Fibroblast of lung (primary cell): ENCODE measurements around the gene CPEB4. TPM values are rescaled to one million over a fixed set of nuclear protein-coding genes. Genes with fewer than 3 reads are reported as not detected.

Source experiments
- DNase-seq, 2 donors: peaks; one replicate each; pipeline versions ENCODE4 v3.0.0 to v3.0.0-alpha.2; 2010; ENCODE audit warnings: low read depth in 2 of 2
- H2AFZ ChIP-seq: 2 replicates; pipeline ENCODE4 v1.5.1; 2012; ENCODE audit warnings: low read length, control low read depth, inconsistent platforms
- H3K27ac ChIP-seq: 2 replicates; pipeline ENCODE4 v1.5.1; 2011; ENCODE audit warnings: low read length, control low read depth; ENCODE audit not compliant: insufficient read depth
- H3K27me3 ChIP-seq: 2 replicates; pipeline ENCODE4 v1.5.1; 2011; ENCODE audit warnings: mild to moderate bottlenecking, low read length; ENCODE audit not compliant: control insufficient read depth, insufficient read depth
- H3K36me3 ChIP-seq: 2 replicates; pipeline ENCODE4 v1.5.1; 2011; ENCODE audit warnings: low read length; ENCODE audit not compliant: control insufficient read depth, insufficient read depth
- H3K4me1 ChIP-seq: 2 replicates; pipeline ENCODE4 v1.5.1; 2011; ENCODE audit warnings: low read length; ENCODE audit not compliant: control insufficient read depth, insufficient read depth; ENCODE audit errors: extremely low read depth
- H3K4me2 ChIP-seq: 2 replicates; pipeline ENCODE4 v1.5.1; 2011; ENCODE audit warnings: low read length, control low read depth; ENCODE audit not compliant: insufficient read depth; ENCODE audit errors: extremely low read depth
- H3K4me3 ChIP-seq, 4 experiments: fragments of 200-600 bp in 1 of 4; sonication (generic) in 1 of 4; replicated peaks in 1 of 4; 2 replicates each; pipeline ENCODE4 v1.5.1; 2011 to 2016; ENCODE audit warnings: low read length in 4 of 4, low read depth in 3 of 4, mild to moderate bottlenecking in 3 of 4, control low read depth in 2 of 4, inconsistent platforms in 1 of 4, mixed read lengths in 1 of 4; ENCODE audit not compliant: insufficient read depth in 1 of 4; ENCODE audit errors: control extremely low read depth in 1 of 4
- H3K79me2 ChIP-seq: 2 replicates; pipeline ENCODE4 v1.5.1; 2012; ENCODE audit warnings: mild to moderate bottlenecking, low read length, inconsistent platforms; ENCODE audit not compliant: control insufficient read depth, insufficient read depth
- H3K9ac ChIP-seq: 2 replicates; pipeline ENCODE4 v1.5.1; 2011; ENCODE audit warnings: mild to moderate bottlenecking, low read length, control low read depth; ENCODE audit not compliant: insufficient read depth
- H3K9me3 ChIP-seq: 2 replicates; pipeline ENCODE4 v1.5.1; 2012; ENCODE audit warnings: low read depth, low read length; ENCODE audit not compliant: control insufficient read depth, insufficient read depth
- H4K20me1 ChIP-seq: 2 replicates; pipeline ENCODE4 v1.5.1; 2011; ENCODE audit warnings: low read length; ENCODE audit not compliant: control insufficient read depth, insufficient read depth; ENCODE audit errors: extremely low read depth
- EZH2 ChIP-seq: IDR thresholded peaks from 2 replicates; pipeline ENCODE4 v1.5.1; 2012; ENCODE audit warnings: low read length, control low read depth, mild to moderate bottlenecking; ENCODE audit errors: missing control alignments
- polyA plus RNA-seq, 2 donors: library from polyadenylated mRNA; depleted of rRNA in 1 of 2; stranded (reverse) in 1 of 2; unstranded in 1 of 2; fragments of >200 nt; gene quantifications; 2 replicates each; pipeline ENCODE4 v1.2.1, GENCODE V29; 2011 to 2012; ENCODE audit warnings: missing spikeins in 1 of 2
- total RNA-seq: library from RNA; depleted of rRNA; stranded (reverse); fragments of >200 nt; gene quantifications from 2 replicates; pipeline ENCODE4 v1.2.1, GENCODE V29; 2014
- TF ChIP-seq, protein P1 (sequence below), 2 donors: IDR thresholded peaks in 1 of 2; conservative IDR thresholded peaks in 1 of 2; 1 replicate in 1 of 2; 2 replicates in 1 of 2; pipeline ENCODE4 v1.5.1; 2011 to 2012; ENCODE audit warnings: low read length in 2 of 2, control low read depth in 1 of 2, inconsistent platforms in 1 of 2, low read depth in 1 of 2, mild to moderate bottlenecking in 1 of 2

Gene CPEB4
- total and polyA plus RNA-seq, 2 donors (not counting 1 experiment from before 2014, with no cell fraction given), result 19.9 to 23.6 TPM

- no peaks in the 10 kb centered on the region for H3K27me3 ChIP-seq
- no peak overlapping the region for H3K4me2 ChIP-seq
- no peak overlapping the region for H3K27ac ChIP-seq
- H3K4me1 ChIP-seq, result no peaks in the 10 kb centered on the region
- TF ChIP-seq, protein P1, sequence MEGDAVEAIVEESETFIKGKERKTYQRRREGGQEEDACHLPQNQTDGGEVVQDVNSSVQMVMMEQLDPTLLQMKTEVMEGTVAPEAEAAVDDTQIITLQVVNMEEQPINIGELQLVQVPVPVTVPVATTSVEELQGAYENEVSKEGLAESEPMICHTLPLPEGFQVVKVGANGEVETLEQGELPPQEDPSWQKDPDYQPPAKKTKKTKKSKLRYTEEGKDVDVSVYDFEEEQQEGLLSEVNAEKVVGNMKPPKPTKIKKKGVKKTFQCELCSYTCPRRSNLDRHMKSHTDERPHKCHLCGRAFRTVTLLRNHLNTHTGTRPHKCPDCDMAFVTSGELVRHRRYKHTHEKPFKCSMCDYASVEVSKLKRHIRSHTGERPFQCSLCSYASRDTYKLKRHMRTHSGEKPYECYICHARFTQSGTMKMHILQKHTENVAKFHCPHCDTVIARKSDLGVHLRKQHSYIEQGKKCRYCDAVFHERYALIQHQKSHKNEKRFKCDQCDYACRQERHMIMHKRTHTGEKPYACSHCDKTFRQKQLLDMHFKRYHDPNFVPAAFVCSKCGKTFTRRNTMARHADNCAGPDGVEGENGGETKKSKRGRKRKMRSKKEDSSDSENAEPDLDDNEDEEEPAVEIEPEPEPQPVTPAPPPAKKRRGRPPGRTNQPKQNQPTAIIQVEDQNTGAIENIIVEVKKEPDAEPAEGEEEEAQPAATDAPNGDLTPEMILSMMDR (conservative IDR thresholded peaks at IDR 0.05 in 1 of 2, IDR thresholded peaks at IDR 0.05 in 1 of 2; ENCODE audit: low read depth in 1 of 2, low read length in 2 of 2), result no peak
- no peak for TF ChIP-seq EZH2
- H2AFZ ChIP-seq, result no peak overlapping the region
- no peaks in the 10 kb centered on the region for H3K9me3 ChIP-seq
- no peak overlapping the region for H3K4me3 ChIP-seq
- H3K79me2 ChIP-seq, result no peaks in the 10 kb centered on the region
- no peaks in the 10 kb centered on the region for H3K36me3 ChIP-seq
- DNase-seq, result no peak
- no peak overlapping the region for H3K9ac ChIP-seq
- H4K20me1 ChIP-seq, result no peaks in the 10 kb centered on the region
Measured at GRCh38 chr5:173961418-173961817, 73.3 kb downstream of the CPEB4 start.

DNA sequence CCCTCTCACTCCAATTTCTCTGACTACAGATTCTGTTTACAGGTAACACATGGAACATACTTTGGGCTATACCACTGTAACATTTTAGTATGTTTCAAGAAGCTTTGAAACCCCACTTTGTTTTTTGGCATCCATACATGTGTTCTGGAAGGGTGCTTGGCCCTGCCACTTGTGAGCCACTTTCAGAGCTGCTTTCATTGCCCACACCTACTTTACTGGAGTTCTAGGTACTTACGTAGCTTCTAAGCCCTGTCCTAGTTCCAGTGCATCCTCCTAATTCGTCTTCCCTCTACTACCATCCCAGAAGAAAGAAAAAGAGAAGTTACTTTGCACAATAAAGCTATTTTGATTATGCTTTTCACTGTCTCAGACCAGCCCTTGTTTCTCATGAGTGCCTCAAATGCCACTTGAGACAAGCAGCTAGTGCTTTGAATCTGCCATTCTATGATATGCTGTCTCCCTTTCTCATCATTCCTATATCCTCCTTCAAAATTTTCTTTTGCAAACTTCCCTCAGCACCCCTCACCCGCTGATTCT lies 74.4 kb downstream of the CPEB4 start:
- no peak overlapping the region for H3K4me2 ChIP-seq
- H3K9ac ChIP-seq, result no peak overlapping the region
- no peak overlapping the region for H3K27ac ChIP-seq
- no peaks in the 10 kb centered on the region for H3K79me2 ChIP-seq
- H3K4me3 ChIP-seq, result no peak overlapping the region
- H3K4me1 ChIP-seq, result no peaks in the 10 kb centered on the region
- no peaks in the 10 kb centered on the region for H3K27me3 ChIP-seq
- no peaks in the 10 kb centered on the region for H3K36me3 ChIP-seq
- H2AFZ ChIP-seq, result no peak overlapping the region
- H3K9me3 ChIP-seq, result no peaks in the 10 kb centered on the region
- no peak for TF ChIP-seq EZH2
- TF ChIP-seq, protein P1 (conservative IDR thresholded peaks at IDR 0.05 in 1 of 2, IDR thresholded peaks at IDR 0.05 in 1 of 2; ENCODE audit: low read depth in 1 of 2, low read length in 2 of 2), result no peak
- DNase-seq, result no peak
- H4K20me1 ChIP-seq, result no peaks in the 10 kb centered on the region

GRCh38 chr5:173963182-173963838 lies 75.2 kb downstream of the CPEB4 start:
- no peak overlapping the region for H2AFZ ChIP-seq
- H3K4me2 ChIP-seq, result peak overlapping the region; percentile 62
- H3K4me1 ChIP-seq, result no peaks in the 10 kb centered on the region
- no peaks in the 10 kb centered on the region for H3K9me3 ChIP-seq
- no peak overlapping the region for H3K27ac ChIP-seq
- DNase-seq, result peak; percentile 43 to 84
- no peaks in the 10 kb centered on the region for H3K27me3 ChIP-seq
- no peaks in the 10 kb centered on the region for H3K79me2 ChIP-seq
- no peaks in the 10 kb centered on the region for H4K20me1 ChIP-seq
- no peak overlapping the region for H3K9ac ChIP-seq
- no peaks in the 10 kb centered on the region for H3K36me3 ChIP-seq
- TF ChIP-seq, protein P1 (conservative IDR thresholded peaks at IDR 0.05 in 1 of 2, IDR thresholded peaks at IDR 0.05 in 1 of 2; ENCODE audit: low read depth in 1 of 2, low read length in 2 of 2), result no peak
- no peak for TF ChIP-seq EZH2
- H3K4me3 ChIP-seq, result peak overlapping the region in 1 of 4 experiments; percentile 45
